ENCODE results near the gene HRG. TPM values are rescaled to one million over a fixed set of nuclear protein-coding genes. Genes with fewer than 3 reads are reported as not detected.

Gene HRG
- polyA plus RNA-seq, 1 donor (not counting 4 experiments of a cell fraction or from before 2014, with no cell fraction given) = 0.03 TPM

GRCh38 chr3:186713499-186713898, 47.7 kb downstream of the HRG start:
- no peak overlapping the region for H3K4me3 ChIP-seq (ENCODE audit: control insufficient read depth in 2 of 3, extremely low read depth in 1 of 3, insufficient read depth in 2 of 3, low read depth in 1 of 3, low read length in 3 of 3)
- dilution Hi-C loops (cut with MboI; ENCODE audit: extremely low pct_ligation_motif_present, low sequenced_read_pairs) = no loop called here
- no peaks in the 10 kb centered on the region for H3K79me2 ChIP-seq (ENCODE audit: control insufficient read depth, insufficient read depth, low read length)
- TF ChIP-seq EZH2 (IDR thresholded peaks at IDR 0.05; ENCODE audit: low read length) (no peak), CTCF (optimal IDR thresholded peaks at IDR 0.05 in 1 of 3, IDR thresholded peaks at IDR 0.05 in 1 of 3, conservative IDR thresholded peaks at IDR 0.05 in 1 of 3; ENCODE audit: extremely low read depth in 1 of 3, insufficient read depth in 2 of 3, low read length in 3 of 3) (no peak)
- no peak overlapping the region for H3K9ac ChIP-seq (ENCODE audit: control insufficient read depth, extremely low read depth, insufficient read depth, low read length)
- DNase-seq (ENCODE audit: low read depth, low spot score) (no peak), FAIRE-seq (no peak)
- H3K27me3 ChIP-seq (ENCODE audit: control insufficient read depth, extremely low read depth, insufficient read depth, low read length) = no peaks in the 10 kb centered on the region
- no peaks in the 10 kb centered on the region for H3K36me3 ChIP-seq (ENCODE audit: control insufficient read depth in 2 of 2, extremely low read depth in 1 of 2, insufficient read depth in 2 of 2, low read length in 2 of 2)
- no peak overlapping the region for H2AFZ ChIP-seq (ENCODE audit: control insufficient read depth, low read length)
- no peaks in the 10 kb centered on the region for H3K9me3 ChIP-seq (ENCODE audit: control insufficient read depth, low read depth, low read length)
- H3K4me2 ChIP-seq (ENCODE audit: control insufficient read depth, extremely low read depth, insufficient read depth, low read depth, low read length) = no peak overlapping the region
- H3K27ac ChIP-seq (ENCODE audit: control insufficient read depth, insufficient read depth, low read length) = no peak overlapping the region
- no peaks in the 10 kb centered on the region for H3K9me1 ChIP-seq (ENCODE audit: control insufficient read depth, extremely low read depth, insufficient read depth, low read length)
- no peaks in the 10 kb centered on the region for H4K20me1 ChIP-seq (ENCODE audit: control insufficient read depth, extremely low read depth, insufficient read depth, low read length)
- no peaks in the 10 kb centered on the region for H3K4me1 ChIP-seq (ENCODE audit: control insufficient read depth, extremely low read depth, insufficient read depth, low read length)

- DNase-seq (ENCODE audit: low read depth, low spot score) = no peak
- no peak within 1 kb of the TSS for H3K4me3 ChIP-seq (ENCODE audit: control insufficient read depth in 2 of 3, extremely low read depth in 1 of 3, insufficient read depth in 2 of 3, low read depth in 1 of 3, low read length in 3 of 3)
- H3K36me3 ChIP-seq (ENCODE audit: control insufficient read depth in 2 of 2, extremely low read depth in 1 of 2, insufficient read depth in 2 of 2, low read length in 2 of 2) = no peaks in the 10 kb centered on the region
- no peaks in the 10 kb centered on the region for H4K20me1 ChIP-seq (ENCODE audit: control insufficient read depth, extremely low read depth, insufficient read depth, low read length)
- no peaks in the 10 kb centered on the region for H3K27me3 ChIP-seq (ENCODE audit: control insufficient read depth, extremely low read depth, insufficient read depth, low read length)
- no peaks in the 10 kb centered on the region for H3K79me2 ChIP-seq (ENCODE audit: control insufficient read depth, insufficient read depth, low read length)
- no peak for FAIRE-seq
- no peaks in the 10 kb centered on the region for H3K4me1 ChIP-seq (ENCODE audit: control insufficient read depth, extremely low read depth, insufficient read depth, low read length)
- dilution Hi-C loops (cut with MboI; ENCODE audit: extremely low pct_ligation_motif_present, low sequenced_read_pairs) = no loop called here
- H3K27ac ChIP-seq (ENCODE audit: control insufficient read depth, insufficient read depth, low read length) = no peak within 1 kb of the TSS
- no peaks in the 10 kb centered on the region for H3K9me1 ChIP-seq (ENCODE audit: control insufficient read depth, extremely low read depth, insufficient read depth, low read length)
- TF ChIP-seq CTCF (optimal IDR thresholded peaks at IDR 0.05 in 1 of 3, IDR thresholded peaks at IDR 0.05 in 1 of 3, conservative IDR thresholded peaks at IDR 0.05 in 1 of 3; ENCODE audit: extremely low read depth in 1 of 3, insufficient read depth in 2 of 3, low read length in 3 of 3) (no peak), EZH2 (IDR thresholded peaks at IDR 0.05; ENCODE audit: low read length) (no peak)
- H2AFZ ChIP-seq (ENCODE audit: control insufficient read depth, low read length) = no peak within 1 kb of the TSS
- H3K4me2 ChIP-seq (ENCODE audit: control insufficient read depth, extremely low read depth, insufficient read depth, low read depth, low read length) = no peak within 1 kb of the TSS
- H3K9me3 ChIP-seq (ENCODE audit: control insufficient read depth, low read depth, low read length) = no peaks in the 10 kb centered on the region
- H3K9ac ChIP-seq (ENCODE audit: control insufficient read depth, extremely low read depth, insufficient read depth, low read length) = no peak within 1 kb of the TSS
Measured at GRCh38 chr3:186717039-186717457, 51.2 kb downstream of the HRG start, which contains the start of gene KNG1. Gene KNG1 (plus strand): TSS chr3:186717359. CDS start chr3:186717543, 184 bp downstream.

All from keratinocyte (primary cell).